Stimulated activated CD4-positive, alpha-beta T cell treated with anti-CD3 and anti-CD28 coated beads, Interleukin-2, amount 100 ng/mL, for 48 hours (primary cell): ENCODE measurements around the gene LCE1E.

Experiments used
- DNase-seq, 2 donors: peaks; one replicate each; pipeline ENCODE4 v3.0.0-alpha.2; 2020

The LCE1E gene, protein sequence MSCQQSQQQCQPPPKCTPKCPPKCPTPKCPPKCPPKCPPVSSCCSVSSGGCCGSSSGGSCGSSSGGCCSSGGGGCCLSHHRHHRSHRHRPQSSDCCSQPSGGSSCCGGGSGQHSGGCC

GRCh38 chr1:152786077-152786476 lies at the start of gene LCE1E:
TSS of gene LCE1E (plus strand) at chr1:152786257. CDS start at chr1:152787300, 1,043 bp downstream.
- no peak for DNase-seq

DNA sequence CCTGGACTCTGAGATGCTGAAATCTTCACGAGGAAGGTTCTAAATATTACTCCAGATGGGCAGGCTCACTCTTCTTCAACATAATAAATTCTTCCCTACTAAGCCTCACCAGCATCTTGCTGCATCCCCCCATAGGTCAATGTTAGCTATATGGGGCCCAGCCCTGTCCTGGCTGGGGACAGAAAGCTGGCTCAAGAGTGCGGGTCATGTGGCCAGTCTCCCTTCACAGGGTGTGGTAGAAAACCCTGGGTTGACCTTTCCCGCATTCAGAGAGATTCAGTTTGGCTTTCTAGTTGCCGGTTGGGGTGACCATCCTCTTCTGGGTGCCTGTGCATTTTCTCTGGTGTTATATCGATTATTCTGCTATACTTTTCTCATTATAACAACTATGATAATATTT lies 48.1 kb upstream of the LCE1E start:
- no peak for DNase-seq

DNA sequence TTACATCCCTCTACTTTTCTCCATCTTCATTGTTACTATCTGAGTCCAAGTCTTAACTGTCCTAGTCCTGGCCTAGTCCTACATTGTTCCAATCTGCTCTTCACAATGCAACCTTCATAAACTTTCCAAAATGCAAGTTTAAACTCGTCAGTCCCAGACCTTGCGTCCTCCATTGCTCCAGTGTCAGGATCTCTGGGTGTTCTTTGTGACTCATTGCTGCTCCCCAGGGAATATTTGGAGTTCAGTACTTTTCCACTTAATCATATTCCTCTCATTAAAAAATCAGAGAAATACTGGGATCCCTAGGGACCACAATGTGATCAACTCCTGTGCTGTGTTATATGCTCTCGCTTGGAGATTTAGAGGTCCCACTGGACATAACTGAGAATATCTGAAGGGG lies 46.2 kb upstream of the LCE1E start:
- no peak for DNase-seq

DNA sequence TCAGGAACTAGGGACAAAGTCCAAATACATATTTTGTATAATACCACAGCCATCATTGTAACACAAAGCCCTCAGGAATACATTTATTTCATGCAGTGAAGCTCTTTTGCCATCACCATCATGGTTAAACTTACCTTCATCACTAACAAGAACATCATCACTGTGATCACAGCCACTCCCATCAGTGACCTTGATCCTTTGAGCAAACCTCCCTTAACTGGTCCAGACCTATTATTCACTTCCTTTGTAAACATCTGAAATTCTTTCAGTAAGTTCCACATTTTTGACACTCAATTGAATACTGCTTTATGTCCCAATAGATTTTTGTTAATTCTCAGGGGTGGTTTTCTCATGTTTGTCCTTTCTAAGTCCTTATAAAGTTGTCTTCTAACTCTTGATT lies 44.4 kb upstream of the LCE1E start:
- DNase-seq: no peak

DNA sequence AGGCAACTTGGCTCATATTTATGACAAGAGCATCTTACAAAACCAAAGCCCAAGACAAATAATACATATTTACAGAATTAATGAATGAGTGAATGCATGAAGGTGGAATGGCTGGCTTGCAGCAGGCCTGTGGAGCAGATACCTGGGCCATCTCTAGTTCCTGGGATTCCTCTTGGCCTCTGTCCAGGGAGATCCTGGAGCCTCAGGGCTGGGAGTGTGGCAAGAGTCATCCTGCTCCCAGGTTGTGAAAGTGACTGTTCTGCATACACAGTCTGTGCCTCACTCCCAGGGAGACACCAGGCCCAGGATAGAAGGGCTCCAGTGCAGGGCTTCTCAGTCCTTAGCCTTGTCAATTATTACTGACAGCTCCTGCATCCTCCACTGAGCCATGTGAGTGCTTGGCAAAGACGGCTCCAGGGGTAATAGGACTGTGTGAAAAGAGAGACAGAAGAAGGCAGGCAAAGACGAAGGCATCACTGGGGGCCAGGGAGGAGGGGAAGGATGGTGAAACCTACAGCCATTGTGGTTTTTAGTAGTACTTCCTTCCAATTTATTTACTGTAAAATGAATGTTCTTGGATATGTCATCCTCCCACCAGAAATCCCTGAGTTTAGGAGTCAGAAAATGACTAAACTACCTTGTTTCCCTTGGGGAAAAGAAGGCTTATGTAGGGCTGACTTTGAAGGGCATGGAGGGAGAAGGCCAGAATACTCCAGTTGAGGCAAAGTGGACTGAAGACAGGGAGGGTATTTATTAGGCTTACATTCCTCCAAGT lies 42.5 kb upstream of the LCE1E start:
- no peak for DNase-seq

GRCh38 chr1:152745289-152745704 lies 40.8 kb upstream of the LCE1E start:
- DNase-seq: no peak

GRCh38 chr1:152745765-152746444 lies 40.2 kb upstream of the LCE1E start:
- DNase-seq: no peak

DNA sequence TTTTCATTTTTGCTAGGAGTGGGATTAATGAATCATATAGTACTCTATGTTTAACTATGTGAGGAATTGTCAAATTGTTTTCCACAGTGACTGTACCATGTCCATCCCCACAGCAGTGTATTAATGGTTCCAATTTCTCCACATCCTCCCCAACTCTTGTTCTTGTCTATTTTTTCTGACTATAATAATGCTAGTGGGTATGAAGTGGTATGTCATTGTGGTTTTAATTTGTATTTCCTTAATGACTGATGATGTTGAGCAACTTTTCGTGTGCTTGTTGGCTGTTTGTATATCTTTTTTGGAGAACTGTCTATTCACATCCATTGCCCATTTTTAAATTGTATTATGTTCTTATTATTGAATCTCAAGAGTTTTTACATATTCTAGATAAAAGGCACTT lies 38.2 kb upstream of the LCE1E start:
- DNase-seq: no peak

DNA sequence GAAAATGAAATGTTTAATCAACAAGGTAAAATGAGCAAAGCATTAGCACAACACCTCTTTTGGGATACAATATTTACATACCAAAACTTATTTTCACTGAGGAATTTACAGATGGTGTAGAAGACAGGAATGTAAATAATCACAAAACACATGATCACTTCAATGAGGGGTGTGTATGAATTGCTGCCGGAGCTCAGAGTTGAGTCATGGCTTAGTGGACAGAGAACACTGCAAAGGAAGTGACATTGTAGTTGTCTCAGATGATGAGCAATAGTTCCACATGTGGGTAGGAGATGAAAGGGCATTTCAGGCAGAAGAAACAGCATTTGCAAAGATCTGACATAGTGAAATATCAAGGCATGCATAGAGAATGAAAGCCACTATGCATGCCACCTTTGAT lies 33.8 kb upstream of the LCE1E start:
- DNase-seq: no peak

GRCh38 chr1:152753586-152753985 lies 32.5 kb upstream of the LCE1E start:
- no peak for DNase-seq

- DNase-seq: no peak
Observed at GRCh38 chr1:152756872-152757271, 29.2 kb upstream of the LCE1E start.

DNA sequence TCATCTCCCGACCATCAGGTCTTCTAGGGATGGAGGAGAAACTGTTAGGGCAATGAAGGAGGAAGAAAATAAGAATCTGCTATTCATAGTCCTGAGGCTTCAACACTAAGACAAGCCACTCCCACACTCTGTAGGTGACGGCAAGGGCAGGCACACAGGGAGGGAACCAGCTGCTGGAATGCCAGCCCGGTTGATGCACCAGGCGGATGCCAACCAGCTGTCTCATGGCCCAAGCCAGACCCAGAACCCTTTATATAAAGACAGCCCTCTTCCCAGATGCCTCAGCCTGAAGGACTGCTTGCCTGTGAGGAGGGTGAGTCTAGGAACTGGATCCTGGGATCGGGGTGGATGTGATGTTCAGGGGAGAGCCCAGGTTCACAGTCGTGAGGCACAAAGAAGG lies 28.3 kb upstream of the LCE1E start, which contains the start of gene KPRP:
KPRP (plus strand) TSS at position 279 of the 400 bp plus-strand sequence. CDS start 1,564 bp downstream, outside the sequence.
- no peak for DNase-seq

DNA sequence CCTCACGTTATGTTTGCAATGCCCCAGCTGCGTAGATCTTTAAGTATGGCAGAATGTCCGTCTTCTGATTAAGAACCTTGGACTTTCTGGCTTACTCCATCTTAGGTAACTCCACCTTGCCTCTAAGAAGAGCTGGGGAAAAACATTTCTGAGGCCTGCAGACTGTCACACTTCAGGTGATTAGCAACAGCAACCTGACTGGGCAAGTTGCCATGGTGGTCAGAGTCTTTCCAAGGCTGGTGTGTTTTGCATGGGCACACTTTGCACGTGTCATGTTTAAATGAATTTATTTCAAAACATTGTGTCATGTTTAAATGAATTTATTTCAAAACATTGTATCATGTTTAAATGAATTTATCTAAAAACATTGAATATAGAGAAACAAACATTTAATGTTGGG lies 27.4 kb upstream of the LCE1E start:
- DNase-seq: no peak

GRCh38 chr1:152759453-152760173 lies 26.4 kb upstream of the LCE1E start:
- no peak for DNase-seq

DNA sequence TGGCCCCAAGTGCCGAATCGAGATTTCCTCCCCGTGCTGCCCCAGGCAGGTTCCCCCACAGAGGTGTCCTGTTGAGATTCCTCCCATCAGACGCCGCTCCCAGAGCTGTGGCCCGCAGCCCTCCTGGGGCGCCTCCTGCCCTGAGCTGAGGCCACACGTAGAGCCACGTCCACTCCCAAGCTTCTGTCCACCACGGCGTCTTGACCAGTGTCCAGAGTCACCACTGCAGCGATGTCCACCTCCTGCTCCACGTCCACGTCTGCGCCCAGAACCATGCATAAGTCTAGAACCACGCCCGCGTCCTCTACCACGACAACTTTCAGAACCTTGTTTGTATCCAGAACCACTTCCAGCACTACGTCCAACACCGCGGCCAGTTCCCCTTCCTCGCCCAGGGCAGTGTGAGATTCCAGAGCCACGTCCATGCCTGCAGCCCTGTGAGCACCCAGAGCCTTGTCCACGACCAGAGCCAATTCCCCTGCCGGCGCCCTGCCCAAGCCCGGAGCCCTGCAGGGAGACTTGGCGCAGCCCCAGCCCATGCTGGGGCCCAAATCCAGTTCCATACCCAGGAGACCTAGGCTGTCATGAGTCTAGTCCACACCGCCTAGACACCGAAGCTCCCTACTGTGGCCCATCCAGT lies 25.4 kb upstream of the LCE1E start:
- no peak for DNase-seq

- DNase-seq: no peak
Observed at GRCh38 chr1:152761609-152762213, 24.3 kb upstream of the LCE1E start.

DNA sequence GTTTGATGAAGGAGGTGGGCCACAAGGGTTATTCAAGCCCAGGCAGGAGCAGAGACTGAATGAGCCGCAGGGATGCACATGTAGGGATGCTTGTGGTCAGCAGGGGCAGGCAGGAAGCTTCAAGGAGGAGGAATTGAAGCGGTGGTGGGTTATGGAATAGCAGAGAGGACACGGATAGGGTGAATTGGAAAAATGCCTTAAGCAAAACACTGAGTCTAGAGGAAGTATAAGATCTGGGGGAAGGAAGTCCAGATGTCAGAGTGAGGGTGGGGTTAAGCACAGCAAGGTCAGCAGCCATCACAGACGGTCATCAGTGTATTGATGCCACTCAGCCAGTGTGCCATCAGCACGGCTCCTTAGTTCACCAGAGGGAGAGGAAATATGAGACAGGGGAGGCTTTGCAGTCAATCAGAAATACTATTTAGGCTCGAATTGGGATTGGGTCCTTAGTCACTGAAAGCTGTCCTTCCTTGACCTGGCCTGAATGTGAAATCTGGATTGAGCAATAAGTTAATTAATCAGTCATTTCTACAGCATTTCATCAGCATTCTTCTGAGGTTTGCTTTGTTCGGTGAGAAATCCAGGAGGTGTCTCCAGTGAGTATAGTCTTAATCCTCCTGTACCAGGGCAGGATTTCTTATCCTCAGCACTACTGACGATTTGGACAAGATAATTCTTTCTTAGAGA lies 17.1 kb upstream of the LCE1E start:
- no peak for DNase-seq

GRCh38 chr1:152770411-152770810 lies 15.6 kb upstream of the LCE1E start:
- no peak for DNase-seq

- no peak for DNase-seq
Observed at GRCh38 chr1:152774875-152775274, 11.2 kb upstream of the LCE1E start, which contains the start of gene LCE1F. TSS of gene LCE1F (plus strand) at chr1:152775140. CDS start at chr1:152776372, 1,232 bp downstream.

- DNase-seq: no peak
Observed at GRCh38 chr1:152776361-152776760, 9.7 kb upstream of the LCE1E start.

DNA sequence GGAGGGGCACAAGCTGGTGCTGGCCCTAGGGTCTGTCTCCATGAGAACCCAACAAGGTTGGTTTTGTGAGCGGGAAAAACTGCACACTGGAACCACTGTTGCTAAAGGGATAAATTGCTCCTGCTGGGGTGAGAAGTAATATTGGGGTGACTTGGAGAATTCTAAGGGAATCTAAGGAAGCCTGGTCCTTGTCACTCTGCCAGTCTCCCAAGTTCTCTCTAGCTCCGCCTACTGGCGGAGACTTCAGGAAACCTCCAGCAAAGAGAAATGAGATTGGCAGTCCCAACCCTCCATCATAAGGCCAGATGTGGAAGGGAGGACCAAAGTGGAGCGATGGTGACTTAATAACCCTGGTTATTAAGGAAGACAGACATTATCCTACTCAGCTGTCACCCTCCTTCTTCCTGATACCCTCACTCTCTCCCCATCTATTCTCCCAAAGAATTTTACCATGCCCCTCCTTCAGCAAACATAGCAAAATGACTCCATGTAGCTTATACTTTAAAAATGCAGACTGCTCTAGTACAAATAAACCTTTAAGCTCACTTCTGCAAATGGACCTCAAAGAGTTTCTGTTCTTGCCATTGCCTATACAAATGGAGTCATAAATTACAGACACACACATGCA lies 8.4 kb upstream of the LCE1E start:
- DNase-seq: no peak
